Thymus (tissue), 11 donors: Measurements from ENCODE around the gene IL17REL. TPM values are rescaled to one million over a fixed set of nuclear protein-coding genes. Genes with fewer than 3 reads are reported as not detected.
A peak's percentile ranks its signal among the peaks of the same experiment; 100 is the strongest.

Source experiments
- DNase-seq, 9 donors: peaks; one replicate each; pipeline ENCODE4 v3.0.0-alpha.2; 2013; ENCODE audit warnings: low spot score in 9 of 9, low read depth in 6 of 9, missing footprints in 1 of 9
- H3K27ac ChIP-seq, 2 donors: one replicate each; pipeline ENCODE4 v1.5.1; 2013; ENCODE audit warnings: control low read depth in 1 of 2, low read depth in 1 of 2, low read length in 1 of 2, mild to moderate bottlenecking in 1 of 2, moderate library complexity in 1 of 2
- H3K27me3 ChIP-seq, 2 donors: one replicate each; pipeline ENCODE4 v1.5.1; 2013; ENCODE audit warnings: low read length in 1 of 2; ENCODE audit not compliant: control insufficient read depth in 2 of 2, insufficient read depth in 1 of 2
- H3K36me3 ChIP-seq, 2 donors: one replicate each; pipeline ENCODE4 v1.5.1; 2013; ENCODE audit warnings: low read length in 1 of 2, mild to moderate bottlenecking in 1 of 2, moderate library complexity in 1 of 2; ENCODE audit not compliant: control insufficient read depth in 2 of 2, insufficient read depth in 2 of 2
- H3K4me1 ChIP-seq, 2 donors: one replicate each; pipeline ENCODE4 v1.5.1; 2013; ENCODE audit warnings: low read length in 2 of 2; ENCODE audit not compliant: control insufficient read depth in 2 of 2, insufficient read depth in 2 of 2
- H3K4me3 ChIP-seq, 2 donors: one replicate each; pipeline ENCODE4 v1.5.1; 2013; ENCODE audit warnings: low read length in 2 of 2, control low read depth in 1 of 2, mild to moderate bottlenecking in 1 of 2
- H3K9me3 ChIP-seq, 2 donors: one replicate each; pipeline ENCODE4 v1.5.1; 2013; ENCODE audit warnings: low read length in 1 of 2, mild to moderate bottlenecking in 1 of 2; ENCODE audit not compliant: control insufficient read depth in 2 of 2, insufficient read depth in 1 of 2
- WGBS: extraction: QIAGEN DNeasy Blood & Tissue Kit; methylation state at CpG from one replicate; pipeline ENCODE4 v1.1.7; 2013; 5-methylcytosine and 5-hydroxymethylcytosine counted together
- polyA plus RNA-seq: library from polyadenylated mRNA; stranded (reverse); fragments of 200-250 nt; gene quantifications from one replicate; pipeline ENCODE4 v1.2.3, GENCODE V29; 2013
- total RNA-seq: library from RNA; stranded (reverse); fragments of 120-200 nt; gene quantifications from one replicate; pipeline ENCODE4 v1.2.4, GENCODE V29; 2013
- donor health status: healthy.

Gene IL17REL
- total and polyA plus RNA-seq, 2 donors, result 2.4 to 5.9 TPM

GRCh38 chr22:50015451-50016307, 3.1 kb upstream of the IL17REL start:
- H3K27me3 ChIP-seq, result peaks cover 32 to 76% of the 10 kb centered on the region in 2 donors
- H3K27ac ChIP-seq, result no peak overlapping the region
- peaks cover 0 to 5% of the 10 kb centered on the region in 2 donors for H3K9me3 ChIP-seq
- H3K4me1 ChIP-seq, result peaks cover 0 to 10% of the 10 kb centered on the region in 2 donors
- H3K36me3 ChIP-seq, result no peaks in the 10 kb centered on the region
- no peak overlapping the region for H3K4me3 ChIP-seq
- WGBS, result 66% methylated on average over 30 of the region's 30 CpGs
- DNase-seq, result no peak

GRCh38 chr22:50014655-50015401, 2.3 kb upstream of the IL17REL start:
- DNase-seq, result no peak
- no peak overlapping the region for H3K27ac ChIP-seq
- H3K4me3 ChIP-seq, result no peak overlapping the region
- H3K9me3 ChIP-seq, result peaks cover 0 to 5% of the 10 kb centered on the region in 2 donors
- peaks cover 0 to 10% of the 10 kb centered on the region in 2 donors for H3K4me1 ChIP-seq
- WGBS, result 5% methylated on average over 91 of the region's 91 CpGs
- no peaks in the 10 kb centered on the region for H3K36me3 ChIP-seq
- H3K27me3 ChIP-seq, result peaks cover 36 to 83% of the 10 kb centered on the region in 2 donors

- no peak for DNase-seq
- WGBS, result 80% methylated on average over 16 of the region's 16 CpGs
- H3K4me3 ChIP-seq, result no peak overlapping the region
- no peak overlapping the region for H3K27ac ChIP-seq
- H3K9me3 ChIP-seq, result no peaks in the 10 kb centered on the region
- H3K36me3 ChIP-seq, result no peaks in the 10 kb centered on the region
- peaks cover 36 to 83% of the 10 kb centered on the region in 2 donors for H3K27me3 ChIP-seq
- H3K4me1 ChIP-seq, result peaks cover 0 to 10% of the 10 kb centered on the region in 2 donors
Observed at GRCh38 chr22:50014053-50014501, 1.5 kb upstream of the IL17REL start.

- no peak overlapping the region for H3K27ac ChIP-seq
- no peak for DNase-seq
- H3K36me3 ChIP-seq, result no peaks in the 10 kb centered on the region
- H3K4me3 ChIP-seq, result peak overlapping the region in 1 of 2 donors; percentile 16
- no peaks in the 10 kb centered on the region for H3K9me3 ChIP-seq
- peaks cover 0 to 13% of the 10 kb centered on the region in 2 donors for H3K4me1 ChIP-seq
- WGBS, result 71% methylated on average over 18 of the region's 18 CpGs
- H3K27me3 ChIP-seq, result peaks cover 36 to 76% of the 10 kb centered on the region in 2 donors
Observed at GRCh38 chr22:50011447-50012210, 936 bp downstream of the IL17REL start.

GRCh38 chr22:50010676-50011446, 1.7 kb downstream of the IL17REL start:
- peak in 1 of 9 donors; percentile 24 for DNase-seq
- Histone ChIP-seq H3K9me3 (no peaks in the 10 kb centered on the region), H3K4me3 (no peak overlapping the region), H3K36me3 (no peaks in the 10 kb centered on the region), H3K4me1 (peaks cover 0 to 13% of the 10 kb centered on the region in 2 donors), H3K27me3 (peaks cover 36 to 69% of the 10 kb centered on the region in 2 donors), H3K27ac (no peak overlapping the region)
- whole genome bisulfite sequencing, result 7% methylated on average over 57 of the region's 61 CpGs

- peaks cover 0 to 13% of the 10 kb centered on the region in 2 donors for H3K4me1 ChIP-seq
- H3K4me3 ChIP-seq, result no peak overlapping the region
- peaks cover 33 to 62% of the 10 kb centered on the region in 2 donors for H3K27me3 ChIP-seq
- no peaks in the 10 kb centered on the region for H3K9me3 ChIP-seq
- DNase-seq, result no peak
- no peak overlapping the region for H3K27ac ChIP-seq
- H3K36me3 ChIP-seq, result no peaks in the 10 kb centered on the region
- WGBS, result 72% methylated on average over 46 of the region's 46 CpGs
Observed at GRCh38 chr22:50009765-50010675, 2.5 kb downstream of the IL17REL start.

GRCh38 chr22:50009251-50009650, 3.3 kb downstream of the IL17REL start:
- Histone ChIP-seq H3K4me1 (peaks cover 0 to 8% of the 10 kb centered on the region in 2 donors), H3K4me3 (no peak overlapping the region), H3K9me3 (no peaks in the 10 kb centered on the region), H3K27ac (no peak overlapping the region), H3K36me3 (no peaks in the 10 kb centered on the region), H3K27me3 (peaks cover 25 to 55% of the 10 kb centered on the region in 2 donors)
- no peak for DNase-seq
- 97% methylated on average over 16 of the region's 16 CpGs for WGBS
